HepG2 (cell line): ENCODE measurements around the gene MBD3L2B. TPM values are rescaled to one million over a fixed set of nuclear protein-coding genes. Genes with fewer than 3 reads are reported as not detected.

Source experiments
- CEBPG ChIP-seq: IDR thresholded peaks from 2 replicates; pipeline ENCODE4 v1.6.1; 2016
- ETV5 ChIP-seq: IDR thresholded peaks from 2 replicates; pipeline ENCODE4 v1.6.1; 2018; ENCODE audit warnings: missing biosample characterization, missing genetic modification reagents, inconsistent platforms, borderline replicate concordance
- GZF1 ChIP-seq: sonication (generic); formaldehyde crosslinking; IDR thresholded peaks from 2 replicates; pipeline ENCODE4 v1.5.1; 2020; ENCODE audit warnings: mild to moderate bottlenecking, missing genetic modification reagents
- HOXA5 ChIP-seq: sonication (generic); formaldehyde crosslinking; IDR thresholded peaks from 2 replicates; pipeline ENCODE4 v1.4.0; 2020; ENCODE audit warnings: missing genetic modification reagents
- MEIS1 ChIP-seq: sonication (generic); formaldehyde crosslinking; IDR thresholded peaks from 2 replicates; pipeline ENCODE4 v1.9.0; 2021; ENCODE audit warnings: mild to moderate bottlenecking, missing genetic modification reagents, moderate library complexity, borderline replicate concordance
- NBN ChIP-seq: fragments of 450-650 bp; conservative IDR thresholded peaks from 2 replicates; pipeline ENCODE4 v1.6.1; 2017
- NFIB ChIP-seq: sonication (generic); formaldehyde crosslinking; IDR thresholded peaks from 2 replicates; pipeline ENCODE4 v1.9.0; 2021; ENCODE audit warnings: missing genetic modification reagents, mild to moderate bottlenecking, borderline replicate concordance
- U2AF1 ChIP-seq: fragments of 200-400 bp; formaldehyde crosslinking; optimal IDR thresholded peaks from 2 replicates; pipeline ENCODE3; 2017; ENCODE audit warnings: mild to moderate bottlenecking, low read depth, low read length
- ZBTB7A ChIP-seq: sonication (generic); formaldehyde crosslinking; IDR thresholded peaks from 2 replicates; pipeline ENCODE4 v1.8.0; 2022; ENCODE audit warnings: mild to moderate bottlenecking, missing genetic modification reagents
- ZNF143 ChIP-seq: sonication (generic); formaldehyde crosslinking; IDR thresholded peaks from 2 replicates; pipeline ENCODE4 v1.4.0; 2020; ENCODE audit warnings: missing genetic modification reagents
- ZNF253 ChIP-seq: sonication (generic); formaldehyde crosslinking; IDR thresholded peaks from 2 replicates; pipeline ENCODE4 v1.8.0; 2022; ENCODE audit warnings: mild to moderate bottlenecking, missing genetic modification reagents, borderline replicate concordance
- ZNF333 ChIP-seq: sonication (generic); formaldehyde crosslinking; IDR thresholded peaks from 2 replicates; pipeline ENCODE4 v1.4.0; 2020; ENCODE audit warnings: mild to moderate bottlenecking, missing genetic modification reagents, borderline replicate concordance
- ZNF720 ChIP-seq: sonication (generic); formaldehyde crosslinking; IDR thresholded peaks from 2 replicates; pipeline ENCODE4 v1.4.0; 2020; ENCODE audit warnings: missing genetic modification reagents
- ZNF790 ChIP-seq: sonication (generic); formaldehyde crosslinking; IDR thresholded peaks from 2 replicates; pipeline ENCODE4 v1.8.0; 2022; ENCODE audit warnings: missing genetic modification reagents, mild to moderate bottlenecking, borderline replicate concordance
- polyA plus RNA-seq, 8 experiments: library from polyadenylated mRNA; depleted of rRNA in 3 of 8; stranded (reverse) in 7 of 8; unstranded in 1 of 8; fragments of >200 nt; fragmentation: Illumina TruSeq in 4 of 8; extraction: Trizol in 4 of 8; gene quantifications; 2 replicates each; pipeline versions ENCODE4 v1.2.1 to v1.2.3, GENCODE V29; 2011 to 2016; ENCODE audit warnings: low read depth in 4 of 8, missing spikeins in 1 of 8, mixed read lengths in 1 of 8; ENCODE audit not compliant: insufficient read depth in 1 of 8
- total RNA-seq, 5 experiments: library from RNA; depleted of rRNA; stranded (reverse); fragments of >200 nt; fragmentation: Illumina TruSeq; extraction: Trizol; gene quantifications; 2 replicates each; pipeline ENCODE4 v1.2.3, GENCODE V29; 2016; ENCODE audit warnings: low read depth in 1 of 5
- TF ChIP-seq, protein P1 (sequence below): sonication (generic); formaldehyde crosslinking; IDR thresholded peaks from 2 replicates; pipeline ENCODE4 v1.4.0; 2020; ENCODE audit warnings: missing genetic modification reagents, borderline replicate concordance
- TF ChIP-seq, protein P2 (sequence below): fragments of 450-650 bp; IDR thresholded peaks from 2 replicates; pipeline ENCODE4 v1.6.1; 2017
- TF ChIP-seq, protein P3 (sequence below): sonication (generic); formaldehyde crosslinking; IDR thresholded peaks from 2 replicates; pipeline ENCODE4 v1.4.0; 2020; ENCODE audit warnings: mild to moderate bottlenecking, missing genetic modification reagents, borderline replicate concordance
- TF ChIP-seq, protein P4 (sequence below): sonication (generic); formaldehyde crosslinking; IDR thresholded peaks from 2 replicates; pipeline ENCODE4 v1.8.0; 2022; ENCODE audit warnings: mild to moderate bottlenecking, missing genetic modification reagents, moderate library complexity

Gene MBD3L2B
- total and polyA plus RNA-seq, 2 of the 13 experiments (the other 11 are each of a cell fraction or from before 2014, with no cell fraction given) = not detected

DNA sequence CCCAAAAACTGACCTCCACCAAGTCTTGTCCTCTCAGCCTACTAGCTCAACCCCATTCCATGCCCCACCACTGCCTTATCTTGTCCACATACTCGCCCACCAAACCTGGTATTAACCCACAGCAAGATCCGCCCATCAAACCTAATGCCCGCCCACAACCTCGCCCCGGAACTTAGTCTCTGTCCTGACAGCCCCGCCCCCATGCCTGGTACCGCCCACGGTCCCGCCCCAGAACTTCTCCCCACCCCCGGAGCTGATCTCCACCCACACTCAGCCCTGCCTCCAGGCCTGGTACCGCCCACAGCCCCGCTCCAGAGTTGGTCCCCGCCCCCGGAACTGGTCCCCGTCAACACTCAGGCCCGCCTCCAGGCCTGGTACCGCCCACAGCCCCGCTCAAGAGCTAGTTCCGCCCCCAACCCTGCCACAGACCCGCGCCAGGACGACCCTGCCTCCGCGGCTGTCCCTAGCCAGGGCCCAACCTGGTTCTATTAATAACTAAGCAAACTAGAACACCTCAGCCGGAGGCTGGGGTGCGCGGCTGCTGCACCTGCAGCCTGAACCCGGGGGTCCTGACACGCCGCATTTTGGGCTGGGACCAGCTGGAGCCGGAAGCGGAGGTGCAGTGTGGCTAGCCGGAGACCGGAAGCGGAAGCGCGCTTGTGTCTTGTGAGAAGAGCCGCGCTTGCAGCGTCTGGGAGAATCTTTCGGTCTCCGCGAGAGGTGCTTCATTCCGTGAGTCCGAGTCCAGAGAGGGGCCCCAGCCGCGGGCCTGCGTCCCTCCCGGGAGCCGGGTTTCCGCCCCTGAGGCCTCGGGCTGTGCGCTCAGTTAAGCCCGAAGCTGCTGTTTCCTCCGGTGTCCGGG, 48.0 kb upstream of the MBD3L2B start, which contains the start of gene ZNF557 (continued):
- TF ChIP-seq, protein P1, sequence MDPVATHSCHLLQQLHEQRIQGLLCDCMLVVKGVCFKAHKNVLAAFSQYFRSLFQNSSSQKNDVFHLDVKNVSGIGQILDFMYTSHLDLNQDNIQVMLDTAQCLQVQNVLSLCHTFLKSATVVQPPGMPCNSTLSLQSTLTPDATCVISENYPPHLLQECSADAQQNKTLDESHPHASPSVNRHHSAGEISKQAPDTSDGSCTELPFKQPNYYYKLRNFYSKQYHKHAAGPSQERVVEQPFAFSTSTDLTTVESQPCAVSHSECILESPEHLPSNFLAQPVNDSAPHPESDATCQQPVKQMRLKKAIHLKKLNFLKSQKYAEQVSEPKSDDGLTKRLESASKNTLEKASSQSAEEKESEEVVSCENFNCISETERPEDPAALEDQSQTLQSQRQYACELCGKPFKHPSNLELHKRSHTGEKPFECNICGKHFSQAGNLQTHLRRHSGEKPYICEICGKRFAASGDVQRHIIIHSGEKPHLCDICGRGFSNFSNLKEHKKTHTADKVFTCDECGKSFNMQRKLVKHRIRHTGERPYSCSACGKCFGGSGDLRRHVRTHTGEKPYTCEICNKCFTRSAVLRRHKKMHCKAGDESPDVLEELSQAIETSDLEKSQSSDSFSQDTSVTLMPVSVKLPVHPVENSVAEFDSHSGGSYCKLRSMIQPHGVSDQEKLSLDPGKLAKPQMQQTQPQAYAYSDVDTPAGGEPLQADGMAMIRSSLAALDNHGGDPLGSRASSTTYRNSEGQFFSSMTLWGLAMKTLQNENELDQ (CRISPR knock-in tag) = no peak
- TF ChIP-seq CEBPG (CRISPR knock-in tag) (no peak), ETV5 (CRISPR knock-in tag) (peak; percentile 76), ZNF720 (CRISPR knock-in tag) (no peak), ZBTB7A (CRISPR knock-in tag) (peak; percentile 55), U2AF1 (no peak), HOXA5 (CRISPR knock-in tag) (no peak; the same call in 1 of the 2 replicates), ZNF253 (no peak), NBN (no peak), ZNF333 (CRISPR knock-in tag) (no peak), GZF1 (CRISPR knock-in tag) (no peak), ZNF790 (no peak; the same call in 1 of the 2 replicates), NFIB (CRISPR knock-in tag) (no peak), MEIS1 (CRISPR knock-in tag) (no peak), ZNF143 (CRISPR knock-in tag) (peak; percentile 38; the same call in 1 of the 2 replicates)
- TF ChIP-seq, protein P2, sequence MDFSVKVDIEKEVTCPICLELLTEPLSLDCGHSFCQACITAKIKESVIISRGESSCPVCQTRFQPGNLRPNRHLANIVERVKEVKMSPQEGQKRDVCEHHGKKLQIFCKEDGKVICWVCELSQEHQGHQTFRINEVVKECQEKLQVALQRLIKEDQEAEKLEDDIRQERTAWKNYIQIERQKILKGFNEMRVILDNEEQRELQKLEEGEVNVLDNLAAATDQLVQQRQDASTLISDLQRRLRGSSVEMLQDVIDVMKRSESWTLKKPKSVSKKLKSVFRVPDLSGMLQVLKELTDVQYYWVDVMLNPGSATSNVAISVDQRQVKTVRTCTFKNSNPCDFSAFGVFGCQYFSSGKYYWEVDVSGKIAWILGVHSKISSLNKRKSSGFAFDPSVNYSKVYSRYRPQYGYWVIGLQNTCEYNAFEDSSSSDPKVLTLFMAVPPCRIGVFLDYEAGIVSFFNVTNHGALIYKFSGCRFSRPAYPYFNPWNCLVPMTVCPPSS = no peak
- TF ChIP-seq, protein P3, sequence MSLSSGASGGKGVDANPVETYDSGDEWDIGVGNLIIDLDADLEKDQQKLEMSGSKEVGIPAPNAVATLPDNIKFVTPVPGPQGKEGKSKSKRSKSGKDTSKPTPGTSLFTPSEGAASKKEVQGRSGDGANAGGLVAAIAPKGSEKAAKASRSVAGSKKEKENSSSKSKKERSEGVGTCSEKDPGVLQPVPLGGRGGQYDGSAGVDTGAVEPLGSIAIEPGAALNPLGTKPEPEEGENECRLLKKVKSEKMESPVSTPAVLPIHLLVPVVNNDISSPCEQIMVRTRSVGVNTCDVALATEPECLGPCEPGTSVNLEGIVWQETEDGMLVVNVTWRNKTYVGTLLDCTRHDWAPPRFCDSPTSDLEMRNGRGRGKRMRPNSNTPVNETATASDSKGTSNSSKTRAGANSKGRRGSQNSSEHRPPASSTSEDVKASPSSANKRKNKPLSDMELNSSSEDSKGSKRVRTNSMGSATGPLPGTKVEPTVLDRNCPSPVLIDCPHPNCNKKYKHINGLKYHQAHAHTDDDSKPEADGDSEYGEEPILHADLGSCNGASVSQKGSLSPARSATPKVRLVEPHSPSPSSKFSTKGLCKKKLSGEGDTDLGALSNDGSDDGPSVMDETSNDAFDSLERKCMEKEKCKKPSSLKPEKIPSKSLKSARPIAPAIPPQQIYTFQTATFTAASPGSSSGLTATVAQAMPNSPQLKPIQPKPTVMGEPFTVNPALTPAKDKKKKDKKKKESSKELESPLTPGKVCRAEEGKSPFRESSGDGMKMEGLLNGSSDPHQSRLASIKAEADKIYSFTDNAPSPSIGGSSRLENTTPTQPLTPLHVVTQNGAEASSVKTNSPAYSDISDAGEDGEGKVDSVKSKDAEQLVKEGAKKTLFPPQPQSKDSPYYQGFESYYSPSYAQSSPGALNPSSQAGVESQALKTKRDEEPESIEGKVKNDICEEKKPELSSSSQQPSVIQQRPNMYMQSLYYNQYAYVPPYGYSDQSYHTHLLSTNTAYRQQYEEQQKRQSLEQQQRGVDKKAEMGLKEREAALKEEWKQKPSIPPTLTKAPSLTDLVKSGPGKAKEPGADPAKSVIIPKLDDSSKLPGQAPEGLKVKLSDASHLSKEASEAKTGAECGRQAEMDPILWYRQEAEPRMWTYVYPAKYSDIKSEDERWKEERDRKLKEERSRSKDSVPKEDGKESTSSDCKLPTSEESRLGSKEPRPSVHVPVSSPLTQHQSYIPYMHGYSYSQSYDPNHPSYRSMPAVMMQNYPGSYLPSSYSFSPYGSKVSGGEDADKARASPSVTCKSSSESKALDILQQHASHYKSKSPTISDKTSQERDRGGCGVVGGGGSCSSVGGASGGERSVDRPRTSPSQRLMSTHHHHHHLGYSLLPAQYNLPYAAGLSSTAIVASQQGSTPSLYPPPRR (CRISPR knock-in tag) = no peak
- TF ChIP-seq, protein P4, sequence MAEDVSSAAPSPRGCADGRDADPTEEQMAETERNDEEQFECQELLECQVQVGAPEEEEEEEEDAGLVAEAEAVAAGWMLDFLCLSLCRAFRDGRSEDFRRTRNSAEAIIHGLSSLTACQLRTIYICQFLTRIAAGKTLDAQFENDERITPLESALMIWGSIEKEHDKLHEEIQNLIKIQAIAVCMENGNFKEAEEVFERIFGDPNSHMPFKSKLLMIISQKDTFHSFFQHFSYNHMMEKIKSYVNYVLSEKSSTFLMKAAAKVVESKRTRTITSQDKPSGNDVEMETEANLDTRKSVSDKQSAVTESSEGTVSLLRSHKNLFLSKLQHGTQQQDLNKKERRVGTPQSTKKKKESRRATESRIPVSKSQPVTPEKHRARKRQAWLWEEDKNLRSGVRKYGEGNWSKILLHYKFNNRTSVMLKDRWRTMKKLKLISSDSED = no peak
